ENCODE data around the gene MAP7. TPM values are rescaled to one million over a fixed set of nuclear protein-coding genes. Genes with fewer than 3 reads are reported as not detected.

Gene MAP7
- total and polyA plus RNA-seq, 2 experiments from 2014 or later: 0.76 to 0.79 TPM

- no peak overlapping the region for H3K9ac ChIP-seq
- H3K4me3 ChIP-seq: no peak overlapping the region
- no peaks in the 10 kb centered on the region for H3K27me3 ChIP-seq (replicated peaks; ENCODE audit: insufficient read depth)
- H3K9me2 ChIP-seq (ENCODE audit: insufficient read depth): no peaks in the 10 kb centered on the region
- H3K9me3 ChIP-seq (ENCODE audit: low read depth): no peaks in the 10 kb centered on the region
- TF ChIP-seq EZH2 (IDR thresholded peaks at IDR 0.05; ENCODE audit: insufficient read depth, poor library complexity, severe bottlenecking): no peak
- no peak for TF ChIP-seq EZH2phosphoT487 (IDR thresholded peaks at IDR 0.05; ENCODE audit: insufficient read depth, low read depth)
- DNase-seq: peak; percentile 45
- H3K27ac ChIP-seq: no peak overlapping the region
- H3F3A ChIP-seq (ENCODE audit: insufficient read depth): no peaks in the 10 kb centered on the region
- H3K36me3 ChIP-seq (ENCODE audit: low read depth): no peaks in the 10 kb centered on the region
- H3K4me1 ChIP-seq (ENCODE audit: insufficient read depth): peaks cover 6% of the 10 kb centered on the region
- in situ Hi-C loops (cut with MboI): no loop called here
- H2AFZ ChIP-seq: peak overlapping the region; percentile 4; the same call in 1 of the 2 replicates
- 67 to 71% methylated on average over 2 of the region's 2 CpGs for WGBS, 2 experiments (ENCODE audit: low coverage in 1 of 2, low lambda C conversion rate in 2 of 2, missing lambda C conversion rate in 2 of 2)
- H3K79me2 ChIP-seq (ENCODE audit: insufficient read depth): no peaks in the 10 kb centered on the region
- H3K4me2 ChIP-seq (ENCODE audit: unreplicated experiment): no peak overlapping the region
- H4K20me1 ChIP-seq (ENCODE audit: insufficient read depth): no peaks in the 10 kb centered on the region
Measured at GRCh38 chr6:136344420-136344819, 205.8 kb downstream of the MAP7 start.

GRCh38 chr6:136343700-136344099, 206.5 kb downstream of the MAP7 start:
- no peaks in the 10 kb centered on the region for H3F3A ChIP-seq (ENCODE audit: insufficient read depth)
- no peak overlapping the region for H3K9ac ChIP-seq
- WGBS, 2 experiments (ENCODE audit: low coverage in 1 of 2, low lambda C conversion rate in 2 of 2, missing lambda C conversion rate in 2 of 2): 88 to 90% methylated on average over 1 of the region's 1 CpG
- no peak overlapping the region for H3K27ac ChIP-seq
- no peak overlapping the region for H3K4me3 ChIP-seq
- no peaks in the 10 kb centered on the region for H3K9me3 ChIP-seq (ENCODE audit: low read depth)
- in situ Hi-C loops (cut with MboI): no loop called here
- no peak for DNase-seq
- no peaks in the 10 kb centered on the region for H3K79me2 ChIP-seq (ENCODE audit: insufficient read depth)
- H3K9me2 ChIP-seq (ENCODE audit: insufficient read depth): no peaks in the 10 kb centered on the region
- no peaks in the 10 kb centered on the region for H4K20me1 ChIP-seq (ENCODE audit: insufficient read depth)
- TF ChIP-seq EZH2phosphoT487 (IDR thresholded peaks at IDR 0.05; ENCODE audit: insufficient read depth, low read depth): no peak
- TF ChIP-seq EZH2 (IDR thresholded peaks at IDR 0.05; ENCODE audit: insufficient read depth, poor library complexity, severe bottlenecking): no peak
- peaks cover 6% of the 10 kb centered on the region for H3K4me1 ChIP-seq (ENCODE audit: insufficient read depth)
- H2AFZ ChIP-seq: no peak overlapping the region
- H3K4me2 ChIP-seq (ENCODE audit: unreplicated experiment): no peak overlapping the region
- no peaks in the 10 kb centered on the region for H3K36me3 ChIP-seq (ENCODE audit: low read depth)
- H3K27me3 ChIP-seq (replicated peaks; ENCODE audit: insufficient read depth): no peaks in the 10 kb centered on the region

GRCh38 chr6:136343275-136343674, 206.9 kb downstream of the MAP7 start:
- Histone ChIP-seq H3K27ac (no peak overlapping the region), H3K4me2 (ENCODE audit: unreplicated experiment) (no peak overlapping the region), H3K9me2 (ENCODE audit: insufficient read depth) (no peaks in the 10 kb centered on the region), H3K4me1 (ENCODE audit: insufficient read depth) (peaks cover 6% of the 10 kb centered on the region), H3F3A (ENCODE audit: insufficient read depth) (no peaks in the 10 kb centered on the region), H3K4me3 (no peak overlapping the region), H3K9me3 (ENCODE audit: low read depth) (no peaks in the 10 kb centered on the region), H3K9ac (no peak overlapping the region), H2AFZ (no peak overlapping the region), H3K27me3 (replicated peaks; ENCODE audit: insufficient read depth) (no peaks in the 10 kb centered on the region), H4K20me1 (ENCODE audit: insufficient read depth) (no peaks in the 10 kb centered on the region), H3K36me3 (ENCODE audit: low read depth) (no peaks in the 10 kb centered on the region), H3K79me2 (ENCODE audit: insufficient read depth) (no peaks in the 10 kb centered on the region)
- no peak for DNase-seq
- TF ChIP-seq EZH2 (IDR thresholded peaks at IDR 0.05; ENCODE audit: insufficient read depth, poor library complexity, severe bottlenecking) (no peak), EZH2phosphoT487 (IDR thresholded peaks at IDR 0.05; ENCODE audit: insufficient read depth, low read depth) (no peak)
- WGBS, 2 experiments (ENCODE audit: low coverage in 1 of 2, low lambda C conversion rate in 2 of 2, missing lambda C conversion rate in 2 of 2): 15 to 17% methylated on average over 2 of the region's 2 CpGs
- in situ Hi-C loops (cut with MboI): no loop called here

GRCh38 chr6:136341967-136342366, 208.3 kb downstream of the MAP7 start:
- no peak overlapping the region for H3K4me3 ChIP-seq
- H3F3A ChIP-seq (ENCODE audit: insufficient read depth): no peaks in the 10 kb centered on the region
- no peaks in the 10 kb centered on the region for H3K9me2 ChIP-seq (ENCODE audit: insufficient read depth)
- TF ChIP-seq EZH2phosphoT487 (IDR thresholded peaks at IDR 0.05; ENCODE audit: insufficient read depth, low read depth): no peak
- TF ChIP-seq EZH2 (IDR thresholded peaks at IDR 0.05; ENCODE audit: insufficient read depth, poor library complexity, severe bottlenecking): no peak
- no peaks in the 10 kb centered on the region for H3K27me3 ChIP-seq (replicated peaks; ENCODE audit: insufficient read depth)
- no peak for DNase-seq
- H4K20me1 ChIP-seq (ENCODE audit: insufficient read depth): no peaks in the 10 kb centered on the region
- no peak overlapping the region for H3K9ac ChIP-seq
- no peaks in the 10 kb centered on the region for H3K36me3 ChIP-seq (ENCODE audit: low read depth)
- no peak overlapping the region for H3K4me2 ChIP-seq (ENCODE audit: unreplicated experiment)
- peaks cover 6% of the 10 kb centered on the region for H3K4me1 ChIP-seq (ENCODE audit: insufficient read depth)
- no peak overlapping the region for H3K27ac ChIP-seq
- 95 to 100% methylated on average over 3 of the region's 3 CpGs for WGBS, 2 experiments (ENCODE audit: low coverage in 1 of 2, low lambda C conversion rate in 2 of 2, missing lambda C conversion rate in 2 of 2)
- H3K79me2 ChIP-seq (ENCODE audit: insufficient read depth): no peaks in the 10 kb centered on the region
- no peaks in the 10 kb centered on the region for H3K9me3 ChIP-seq (ENCODE audit: low read depth)
- no peak overlapping the region for H2AFZ ChIP-seq
- in situ Hi-C loops (cut with MboI): no loop called here

- H4K20me1 ChIP-seq (ENCODE audit: insufficient read depth): no peaks in the 10 kb centered on the region
- DNase-seq: no peak
- no peaks in the 10 kb centered on the region for H3K9me2 ChIP-seq (ENCODE audit: insufficient read depth)
- peaks cover 6% of the 10 kb centered on the region for H3K4me1 ChIP-seq (ENCODE audit: insufficient read depth)
- H3K79me2 ChIP-seq (ENCODE audit: insufficient read depth): no peaks in the 10 kb centered on the region
- no peaks in the 10 kb centered on the region for H3K36me3 ChIP-seq (ENCODE audit: low read depth)
- H3K27me3 ChIP-seq (replicated peaks; ENCODE audit: insufficient read depth): no peaks in the 10 kb centered on the region
- no peak overlapping the region for H3K9ac ChIP-seq
- no peak overlapping the region for H3K4me3 ChIP-seq
- TF ChIP-seq EZH2 (IDR thresholded peaks at IDR 0.05; ENCODE audit: insufficient read depth, poor library complexity, severe bottlenecking) (no peak), EZH2phosphoT487 (IDR thresholded peaks at IDR 0.05; ENCODE audit: insufficient read depth, low read depth) (no peak)
- H3K9me3 ChIP-seq (ENCODE audit: low read depth): no peaks in the 10 kb centered on the region
- H3K4me2 ChIP-seq (ENCODE audit: unreplicated experiment): no peak overlapping the region
- no peak overlapping the region for H3K27ac ChIP-seq
- WGBS, 2 experiments (ENCODE audit: low coverage in 1 of 2, low lambda C conversion rate in 2 of 2, missing lambda C conversion rate in 2 of 2): 88 to 95% methylated on average over 3 of the region's 3 CpGs
- no peaks in the 10 kb centered on the region for H3F3A ChIP-seq (ENCODE audit: insufficient read depth)
- in situ Hi-C loops (cut with MboI): no loop called here
- H2AFZ ChIP-seq: no peak overlapping the region
Measured at GRCh38 chr6:136341367-136341766, 208.9 kb downstream of the MAP7 start.

Data from GM23248 (cell line).